ENCODE results near the gene CACNG7. TPM values are rescaled to one million over a fixed set of nuclear protein-coding genes. Genes with fewer than 3 reads are reported as not detected.

Gene CACNG7
- total RNA-seq, 1 experiment from 2014 or later: 22.7 TPM

DNA sequence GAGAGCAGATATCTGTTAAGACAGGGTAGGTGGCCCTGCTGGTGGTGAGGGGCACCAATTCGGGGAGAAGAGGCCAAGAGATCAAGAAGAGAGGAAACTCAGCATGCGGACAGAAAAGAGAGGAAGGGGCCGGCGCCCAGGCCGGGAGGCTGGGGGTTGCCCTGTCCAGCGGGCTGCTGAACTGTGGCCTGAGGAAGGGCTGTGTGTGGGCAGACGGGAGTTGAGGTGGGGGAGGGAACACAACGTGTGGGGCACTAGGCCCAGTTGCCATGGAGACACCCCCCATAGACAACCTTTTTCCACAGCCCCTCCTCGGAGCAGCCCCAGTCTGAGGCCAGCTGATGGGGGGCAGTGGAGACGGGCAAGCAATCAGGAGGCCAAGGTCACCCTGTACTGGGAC lies 51.1 kb downstream of the CACNG7 start:
- Histone ChIP-seq H3K9me3 (ENCODE audit: control insufficient read depth, low read depth, low read length) (no peaks in the 10 kb centered on the region), H4K8ac (replicated peaks; ENCODE audit: insufficient read length, low read depth, low read length) (no peak overlapping the region), H2AFZ (ENCODE audit: low read length) (no peak overlapping the region), H3K14ac (ENCODE audit: insufficient read depth, low read length) (no peak overlapping the region; the same call in 1 of the 2 replicates), H2BK5ac (ENCODE audit: insufficient read length, low read length) (no peak overlapping the region), H4K20me1 (ENCODE audit: control insufficient read depth, insufficient read depth, insufficient read length) (no peaks in the 10 kb centered on the region), H3K79me2 (ENCODE audit: insufficient read depth, low read length) (no peaks in the 10 kb centered on the region), H4K91ac (ENCODE audit: insufficient read length, low read depth, low read length) (no peak overlapping the region), H3K9ac (ENCODE audit: extremely low read depth, insufficient read length, low read length) (no peak overlapping the region), H3K4me2 (ENCODE audit: insufficient read depth, insufficient read length, low read length) (peak overlapping the region; percentile 99), H3T11ph (ENCODE audit: low read length) (no peak overlapping the region), H3K27me3 (ENCODE audit: insufficient read depth, low read length) (no peaks in the 10 kb centered on the region; the same call in 1 of the 2 replicates), H3K18ac (ENCODE audit: insufficient read length, low read depth, low read length) (no peak overlapping the region), H3K23ac (ENCODE audit: insufficient read length, low read depth, low read length) (no peak overlapping the region), H3K4ac (ENCODE audit: low read depth, low read length) (no peak overlapping the region), H2AK5ac (ENCODE audit: insufficient read length, low read length) (no peak overlapping the region), H2BK20ac (ENCODE audit: low read depth, low read length, poor library complexity, severe bottlenecking) (no peak overlapping the region), H2BK12ac (ENCODE audit: insufficient read length, low read depth, low read length) (no peak overlapping the region), H3K56ac (ENCODE audit: insufficient read length, low read depth, low read length) (no peak overlapping the region), H3K79me1 (ENCODE audit: insufficient read depth, low read depth, low read length, poor library complexity, severe bottlenecking) (no peaks in the 10 kb centered on the region), H3K27ac (ENCODE audit: insufficient read length, low read depth, low read length) (no peak overlapping the region), H3K23me2 (ENCODE audit: insufficient read length, low read depth, low read length, poor library complexity, severe bottlenecking) (peaks cover 44% of the 10 kb centered on the region), H3K4me1 (ENCODE audit: insufficient read depth, low read length) (peaks cover 5% of the 10 kb centered on the region), H2BK120ac (ENCODE audit: low read depth, low read length, poor library complexity, severe bottlenecking) (no peak overlapping the region), H2BK15ac (ENCODE audit: low read depth, low read length) (no peak overlapping the region), H4K5ac (ENCODE audit: insufficient read length, low read depth, low read length) (no peak overlapping the region)
- H3K36me3 Mint-ChIP-seq (ENCODE audit: insufficient read depth in 1 of 3, low read depth in 3 of 3): peaks cover 12 to 17% (median 15%) of the 10 kb centered on the region in 3 experiments
- peak overlapping the region in 2 of 3 experiments; percentile 42 to 83; a peak in 4 of 7 replicates for H3K27ac Mint-ChIP-seq
- no CpG with 5 or more reads among the region's 10 CpGs for WGBS (ENCODE audit: extremely low coverage, insufficient read length, low lambda C conversion rate)
- H3K27me3 Mint-ChIP-seq (ENCODE audit: low read depth): peaks cover 69% of the 10 kb centered on the region
- peak overlapping the region; percentile 64 to 94 for H3K4me3 Mint-ChIP-seq
- no peaks in the 10 kb centered on the region for H3K9me3 Mint-ChIP-seq
- TF ChIP-seq, protein P1, sequence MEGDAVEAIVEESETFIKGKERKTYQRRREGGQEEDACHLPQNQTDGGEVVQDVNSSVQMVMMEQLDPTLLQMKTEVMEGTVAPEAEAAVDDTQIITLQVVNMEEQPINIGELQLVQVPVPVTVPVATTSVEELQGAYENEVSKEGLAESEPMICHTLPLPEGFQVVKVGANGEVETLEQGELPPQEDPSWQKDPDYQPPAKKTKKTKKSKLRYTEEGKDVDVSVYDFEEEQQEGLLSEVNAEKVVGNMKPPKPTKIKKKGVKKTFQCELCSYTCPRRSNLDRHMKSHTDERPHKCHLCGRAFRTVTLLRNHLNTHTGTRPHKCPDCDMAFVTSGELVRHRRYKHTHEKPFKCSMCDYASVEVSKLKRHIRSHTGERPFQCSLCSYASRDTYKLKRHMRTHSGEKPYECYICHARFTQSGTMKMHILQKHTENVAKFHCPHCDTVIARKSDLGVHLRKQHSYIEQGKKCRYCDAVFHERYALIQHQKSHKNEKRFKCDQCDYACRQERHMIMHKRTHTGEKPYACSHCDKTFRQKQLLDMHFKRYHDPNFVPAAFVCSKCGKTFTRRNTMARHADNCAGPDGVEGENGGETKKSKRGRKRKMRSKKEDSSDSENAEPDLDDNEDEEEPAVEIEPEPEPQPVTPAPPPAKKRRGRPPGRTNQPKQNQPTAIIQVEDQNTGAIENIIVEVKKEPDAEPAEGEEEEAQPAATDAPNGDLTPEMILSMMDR (conservative IDR thresholded peaks at IDR 0.05): no peak
- DNase-seq: no peak
- H3K4me1 Mint-ChIP-seq: peaks cover 58 to 73% of the 10 kb centered on the region in 2 experiments
